ENCODE data around the gene TMEM231. TPM values are rescaled to one million over a fixed set of nuclear protein-coding genes. Genes with fewer than 3 reads are reported as not detected.

TMEM231 gene
- total RNA-seq, 1 experiment from 2014 or later: 9.7 TPM

- no peak overlapping the region for H2AFZ ChIP-seq (ENCODE audit: low read depth, low read length, poor library complexity, severe bottlenecking)
- ChIA-PET POLR2A (no interaction called here), CTCF (no interaction called here), RAD21 (ENCODE audit: low non-redundant PET in 1 of 2, low total read pairs in 2 of 2, uncharacterized antibody in 2 of 2, unreplicated experiment in 2 of 2) (no interaction called here)
- no peaks in the 10 kb centered on the region for H3K27me3 ChIP-seq (ENCODE audit: insufficient read depth, low read length)
- H3K9me2 ChIP-seq (ENCODE audit: insufficient read depth): no peaks in the 10 kb centered on the region
- no peak overlapping the region for H3K9ac ChIP-seq (ENCODE audit: low read length)
- no TSS peak for BruUV-seq (replicated peaks)
- TF ChIP-seq MAX (IDR thresholded peaks at IDR 0.05) (no peak), POLR2AphosphoS5 (IDR thresholded peaks at IDR 0.05; ENCODE audit: low read depth, low read length) (no peak), YY1 (IDR thresholded peaks at IDR 0.05; ENCODE audit: extremely low read depth, insufficient replicate concordance, low read depth, low read length) (no peak), EGR1 (IDR thresholded peaks at IDR 0.05; ENCODE audit: low read depth) (no peak), FOSL1 (IDR thresholded peaks at IDR 0.05; ENCODE audit: low read depth) (no peak), ZFX (IDR thresholded peaks at IDR 0.05) (no peak), SRF (IDR thresholded peaks at IDR 0.05; ENCODE audit: low read depth) (no peak), ELF1 (IDR thresholded peaks at IDR 0.05; ENCODE audit: borderline replicate concordance, low read depth) (no peak), CBX3 (IDR thresholded peaks at IDR 0.05; ENCODE audit: low read depth) (no peak), RAD21 (IDR thresholded peaks at IDR 0.05; ENCODE audit: low read depth) (no peak), JUND (IDR thresholded peaks at IDR 0.05) (no peak), TCF7L2 (IDR thresholded peaks at IDR 0.05; ENCODE audit: borderline replicate concordance, extremely low read depth, insufficient read depth, insufficient read length) (no peak), EZH2phosphoT487 (IDR thresholded peaks at IDR 0.05; ENCODE audit: borderline replicate concordance) (no peak)
- TF ChIP-seq, protein P1, sequence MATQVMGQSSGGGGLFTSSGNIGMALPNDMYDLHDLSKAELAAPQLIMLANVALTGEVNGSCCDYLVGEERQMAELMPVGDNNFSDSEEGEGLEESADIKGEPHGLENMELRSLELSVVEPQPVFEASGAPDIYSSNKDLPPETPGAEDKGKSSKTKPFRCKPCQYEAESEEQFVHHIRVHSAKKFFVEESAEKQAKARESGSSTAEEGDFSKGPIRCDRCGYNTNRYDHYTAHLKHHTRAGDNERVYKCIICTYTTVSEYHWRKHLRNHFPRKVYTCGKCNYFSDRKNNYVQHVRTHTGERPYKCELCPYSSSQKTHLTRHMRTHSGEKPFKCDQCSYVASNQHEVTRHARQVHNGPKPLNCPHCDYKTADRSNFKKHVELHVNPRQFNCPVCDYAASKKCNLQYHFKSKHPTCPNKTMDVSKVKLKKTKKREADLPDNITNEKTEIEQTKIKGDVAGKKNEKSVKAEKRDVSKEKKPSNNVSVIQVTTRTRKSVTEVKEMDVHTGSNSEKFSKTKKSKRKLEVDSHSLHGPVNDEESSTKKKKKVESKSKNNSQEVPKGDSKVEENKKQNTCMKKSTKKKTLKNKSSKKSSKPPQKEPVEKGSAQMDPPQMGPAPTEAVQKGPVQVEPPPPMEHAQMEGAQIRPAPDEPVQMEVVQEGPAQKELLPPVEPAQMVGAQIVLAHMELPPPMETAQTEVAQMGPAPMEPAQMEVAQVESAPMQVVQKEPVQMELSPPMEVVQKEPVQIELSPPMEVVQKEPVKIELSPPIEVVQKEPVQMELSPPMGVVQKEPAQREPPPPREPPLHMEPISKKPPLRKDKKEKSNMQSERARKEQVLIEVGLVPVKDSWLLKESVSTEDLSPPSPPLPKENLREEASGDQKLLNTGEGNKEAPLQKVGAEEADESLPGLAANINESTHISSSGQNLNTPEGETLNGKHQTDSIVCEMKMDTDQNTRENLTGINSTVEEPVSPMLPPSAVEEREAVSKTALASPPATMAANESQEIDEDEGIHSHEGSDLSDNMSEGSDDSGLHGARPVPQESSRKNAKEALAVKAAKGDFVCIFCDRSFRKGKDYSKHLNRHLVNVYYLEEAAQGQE (IDR thresholded peaks at IDR 0.05; ENCODE audit: low read depth): no peak
- TF ChIP-seq, protein P2, sequence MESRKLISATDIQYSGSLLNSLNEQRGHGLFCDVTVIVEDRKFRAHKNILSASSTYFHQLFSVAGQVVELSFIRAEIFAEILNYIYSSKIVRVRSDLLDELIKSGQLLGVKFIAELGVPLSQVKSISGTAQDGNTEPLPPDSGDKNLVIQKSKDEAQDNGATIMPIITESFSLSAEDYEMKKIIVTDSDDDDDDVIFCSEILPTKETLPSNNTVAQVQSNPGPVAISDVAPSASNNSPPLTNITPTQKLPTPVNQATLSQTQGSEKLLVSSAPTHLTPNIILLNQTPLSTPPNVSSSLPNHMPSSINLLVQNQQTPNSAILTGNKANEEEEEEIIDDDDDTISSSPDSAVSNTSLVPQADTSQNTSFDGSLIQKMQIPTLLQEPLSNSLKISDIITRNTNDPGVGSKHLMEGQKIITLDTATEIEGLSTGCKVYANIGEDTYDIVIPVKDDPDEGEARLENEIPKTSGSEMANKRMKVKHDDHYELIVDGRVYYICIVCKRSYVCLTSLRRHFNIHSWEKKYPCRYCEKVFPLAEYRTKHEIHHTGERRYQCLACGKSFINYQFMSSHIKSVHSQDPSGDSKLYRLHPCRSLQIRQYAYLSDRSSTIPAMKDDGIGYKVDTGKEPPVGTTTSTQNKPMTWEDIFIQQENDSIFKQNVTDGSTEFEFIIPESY (IDR thresholded peaks at IDR 0.05; ENCODE audit: extremely low read depth, insufficient replicate concordance, low read length): no peak
- TF ChIP-seq, protein P3, sequence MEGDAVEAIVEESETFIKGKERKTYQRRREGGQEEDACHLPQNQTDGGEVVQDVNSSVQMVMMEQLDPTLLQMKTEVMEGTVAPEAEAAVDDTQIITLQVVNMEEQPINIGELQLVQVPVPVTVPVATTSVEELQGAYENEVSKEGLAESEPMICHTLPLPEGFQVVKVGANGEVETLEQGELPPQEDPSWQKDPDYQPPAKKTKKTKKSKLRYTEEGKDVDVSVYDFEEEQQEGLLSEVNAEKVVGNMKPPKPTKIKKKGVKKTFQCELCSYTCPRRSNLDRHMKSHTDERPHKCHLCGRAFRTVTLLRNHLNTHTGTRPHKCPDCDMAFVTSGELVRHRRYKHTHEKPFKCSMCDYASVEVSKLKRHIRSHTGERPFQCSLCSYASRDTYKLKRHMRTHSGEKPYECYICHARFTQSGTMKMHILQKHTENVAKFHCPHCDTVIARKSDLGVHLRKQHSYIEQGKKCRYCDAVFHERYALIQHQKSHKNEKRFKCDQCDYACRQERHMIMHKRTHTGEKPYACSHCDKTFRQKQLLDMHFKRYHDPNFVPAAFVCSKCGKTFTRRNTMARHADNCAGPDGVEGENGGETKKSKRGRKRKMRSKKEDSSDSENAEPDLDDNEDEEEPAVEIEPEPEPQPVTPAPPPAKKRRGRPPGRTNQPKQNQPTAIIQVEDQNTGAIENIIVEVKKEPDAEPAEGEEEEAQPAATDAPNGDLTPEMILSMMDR (IDR thresholded peaks at IDR 0.05 in 2 of 3, conservative IDR thresholded peaks at IDR 0.05 in 1 of 3; ENCODE audit: borderline replicate concordance in 1 of 3, insufficient read depth in 1 of 3, low read depth in 2 of 3, low read length in 2 of 3): no peak
- H3K9me3 ChIP-seq (ENCODE audit: control insufficient read depth in 1 of 2, insufficient read depth in 1 of 2, low read depth in 1 of 2, low read length in 2 of 2): no peaks in the 10 kb centered on the region
- ATAC-seq (no peak), DNase-seq (ENCODE audit: low read depth, low spot score) (no peak)
- no peak overlapping the region for H3K27ac ChIP-seq (ENCODE audit: low read depth, low read length)
- no peaks in the 10 kb centered on the region for H3K79me2 ChIP-seq (ENCODE audit: insufficient read depth, low read length)
- intact Hi-C loops (cut with micrococcal nuclease): loop anchor here (5.0 kb wide), 1 partner anchor 63 kb away; the partner anchor contains the start of gene ADAT1
- no peak overlapping the region for H3K4me3 ChIP-seq (replicated peaks in 1 of 2; ENCODE audit: low read depth in 1 of 2, low read length in 2 of 2)
- H3K4me2 ChIP-seq (ENCODE audit: low read length): no peak overlapping the region
- H3K36me3 ChIP-seq (ENCODE audit: control insufficient read depth in 1 of 2, insufficient read depth in 2 of 2, low read length in 2 of 2): no peaks in the 10 kb centered on the region; a peak in 1 of 4 replicates
- no peaks in the 10 kb centered on the region for H4K20me1 ChIP-seq (ENCODE audit: insufficient read depth)
- H3K4me1 ChIP-seq (ENCODE audit: control insufficient read depth in 1 of 2, insufficient read depth in 2 of 2, low read length in 2 of 2): peaks cover 10 to 21% of the 10 kb centered on the region in 2 experiments; a peak in 3 of 4 replicates
These were observed 2.9 kb upstream of the TMEM231 start for GRCh38 chr16:75558846-75559401.
